HG03159 (cell line): ENCODE data around the gene UNC13A.

Source experiments
- ATAC-seq: cut with Tn5 transposase; IDR thresholded peaks from one replicate; pipeline ENCODE4 v1.9.1; 2021; ENCODE audit warnings: mild to moderate bottlenecking, moderate library complexity; ENCODE audit not compliant: unreplicated experiment

The UNC13A gene

GRCh38 chr19:17687857-17688784 lies at the start of gene UNC13A:
TSS of gene UNC13A (minus strand) at chr19:17688354. CDS start at chr19:17688199, 155 bp downstream.
- ATAC-seq = no peak

GRCh38 chr19:17737690-17738153 lies 49.6 kb upstream of the UNC13A start:
- no peak for ATAC-seq

- ATAC-seq = no peak
These were observed 47.3 kb upstream of the UNC13A start for GRCh38 chr19:17735410-17735809.

GRCh38 chr19:17734146-17734545 lies 46.0 kb upstream of the UNC13A start:
- ATAC-seq = no peak

GRCh38 chr19:17733127-17733526 lies 45.0 kb upstream of the UNC13A start:
- ATAC-seq = no peak

GRCh38 chr19:17727843-17728242 lies 39.7 kb upstream of the UNC13A start:
- no peak for ATAC-seq

GRCh38 chr19:17726964-17727773 lies 39.0 kb upstream of the UNC13A start:
- ATAC-seq = no peak

- no peak for ATAC-seq
These were observed 38.1 kb upstream of the UNC13A start for GRCh38 chr19:17726136-17726741.

GRCh38 chr19:17725422-17726078 lies 37.4 kb upstream of the UNC13A start:
- ATAC-seq = no peak

GRCh38 chr19:17724655-17725054 lies 36.5 kb upstream of the UNC13A start:
- no peak for ATAC-seq

- ATAC-seq = no peak
These were observed 34.6 kb upstream of the UNC13A start for GRCh38 chr19:17722655-17723240.

- ATAC-seq = no peak
These were observed 33.7 kb upstream of the UNC13A start for GRCh38 chr19:17721821-17722220.

GRCh38 chr19:17721111-17721628 lies 33.0 kb upstream of the UNC13A start:
- ATAC-seq = no peak

- ATAC-seq = no peak
These were observed 32.3 kb upstream of the UNC13A start for GRCh38 chr19:17720440-17720839.

GRCh38 chr19:17719730-17720400 lies 31.7 kb upstream of the UNC13A start:
- ATAC-seq = peak; percentile 24

GRCh38 chr19:17718947-17719711 lies 31.0 kb upstream of the UNC13A start, which contains the start of gene MAP1S:
TSS of gene MAP1S (plus strand) at chr19:17719480. CDS start at chr19:17719503, 23 bp downstream.
- ATAC-seq = peak; percentile 70

- ATAC-seq = no peak
These were observed 30.4 kb upstream of the UNC13A start for GRCh38 chr19:17718550-17718946.

GRCh38 chr19:17716309-17716929 lies 28.3 kb upstream of the UNC13A start:
- ATAC-seq = no peak
